HCT116 (cell line): ENCODE data around the gene S100G. TPM values are rescaled to one million over a fixed set of nuclear protein-coding genes. Genes with fewer than 3 reads are reported as not detected.

Source experiments
- ATAC-seq: fragments of 200-7000 bp; cut with Tn5 transposase; 2 replicates; pipeline ENCODE4 v1.9.1; 2020; ENCODE audit warnings: mild to moderate bottlenecking, moderate library complexity
- BruUV-seq: library from RNA; stranded (reverse); fragments of 400-500 nt; replicated peaks from 2 replicates; lab custom pipeline; 2021; lab: Mats Ljungman, UMichigan
- CTCF ChIA-PET: fragments of 300-600 bp; sonication (Branson Sonifier 250); formaldehyde crosslinking; loops from one replicate; lab custom pipeline; 2021; ENCODE audit warnings: antibody characterized with exemption; lab: Charles Lee
- POLR2A ChIA-PET: fragments of 300-600, 350-600 bp; sonication (Branson Sonifier 250); formaldehyde crosslinking; loops from one replicate; lab custom pipeline; 2021; ENCODE audit warnings: antibody characterized with exemption; lab: Charles Lee
- RAD21 ChIA-PET, 2 experiments: fragments of 300-600 bp; sonication (Branson Sonifier 250); formaldehyde crosslinking; loops; one replicate each; lab custom pipeline; 2023; ENCODE audit warnings: low total read pairs in 2 of 2; ENCODE audit not compliant: uncharacterized antibody in 2 of 2, unreplicated experiment in 2 of 2, low non-redundant PET in 1 of 2; lab: Charles Lee
- DNase-seq: peaks from one replicate; pipeline ENCODE4 v3.0.0-alpha.2; 2010; ENCODE audit warnings: low read depth, low spot score
- H2AFZ ChIP-seq: fragments of 200-600 bp; shearing (Covaris generic), sonication (generic); 2 replicates; pipeline ENCODE4 v1.6.1; 2017; ENCODE audit warnings: low read depth, mixed run types, mixed read lengths, antibody characterized with exemption, low read length; ENCODE audit not compliant: poor library complexity, severe bottlenecking
- H3K27ac ChIP-seq: 2 replicates; pipeline ENCODE4 v1.5.1; 2012; ENCODE audit warnings: low read depth, low read length
- H3K27me3 ChIP-seq: fragments of 200-600 bp; sonication (generic); 2 replicates; pipeline ENCODE4 v1.6.1; 2016; ENCODE audit warnings: mixed run types, low read length, mixed read lengths; ENCODE audit not compliant: insufficient read depth
- H3K36me3 ChIP-seq, 2 experiments: fragments of 200-500 bp in 1 of 2; fragments of 200-600 bp in 1 of 2; sonication (Bioruptor generic) in 1 of 2; sonication (generic) in 1 of 2; 2 replicates each; pipeline versions ENCODE4 v1.5.1 to v1.6.1; 2014 to 2016; ENCODE audit warnings: low read length in 2 of 2, inconsistent platforms in 1 of 2, mixed read lengths in 1 of 2, mixed run types in 1 of 2; ENCODE audit not compliant: insufficient read depth in 2 of 2, control insufficient read depth in 1 of 2
- H3K4me1 ChIP-seq, 2 experiments: fragments of 200-600 bp in 1 of 2; sonication (generic) in 1 of 2; 2 replicates each; pipeline versions ENCODE4 v1.5.1 to v1.6.1; 2012 to 2017; ENCODE audit warnings: low read length in 2 of 2, inconsistent platforms in 1 of 2, mild to moderate bottlenecking in 1 of 2, mixed read lengths in 1 of 2, mixed run types in 1 of 2, moderate library complexity in 1 of 2; ENCODE audit not compliant: insufficient read depth in 2 of 2, control insufficient read depth in 1 of 2
- H3K4me2 ChIP-seq: fragments of 200-600 bp; sonication (generic); 2 replicates; pipeline ENCODE4 v1.6.1; 2017; ENCODE audit warnings: mixed run types, low read length, mixed read lengths
- H3K4me3 ChIP-seq, 2 experiments: fragments of 200-600 bp in 1 of 2; sonication (generic) in 1 of 2; replicated peaks in 1 of 2; 2 replicates each; pipeline ENCODE4 v1.5.1; 2011 to 2016; ENCODE audit warnings: low read length in 2 of 2, control low read depth in 1 of 2, low read depth in 1 of 2, mild to moderate bottlenecking in 1 of 2, mixed read lengths in 1 of 2, mixed run types in 1 of 2
- H3K79me2 ChIP-seq: fragments of 200-600 bp; sonication (generic); 2 replicates; pipeline ENCODE4 v1.6.1; 2017; ENCODE audit warnings: mild to moderate bottlenecking, mixed run types, low read length, moderate library complexity, mixed read lengths; ENCODE audit not compliant: insufficient read depth
- H3K9ac ChIP-seq: fragments of 200-600 bp; sonication (generic); 2 replicates; pipeline ENCODE4 v1.6.1; 2016; ENCODE audit warnings: low read length, mixed read lengths
- H3K9me2 ChIP-seq: fragments of 200-600 bp; sonication (generic), shearing (Covaris generic); 2 replicates; pipeline ENCODE4 v1.6.1; 2017; ENCODE audit warnings: mixed run types, mild to moderate bottlenecking, moderate library complexity; ENCODE audit not compliant: insufficient read depth
- H3K9me3 ChIP-seq, 2 experiments: fragments of 200-500 bp in 1 of 2; fragments of 200-600 bp in 1 of 2; sonication (Bioruptor generic) in 1 of 2; sonication (generic) in 1 of 2; 2 replicates each; pipeline ENCODE4 v1.6.1; 2014 to 2017; ENCODE audit warnings: low read length in 2 of 2, mixed read lengths in 2 of 2, inconsistent platforms in 1 of 2, low read depth in 1 of 2, mild to moderate bottlenecking in 1 of 2, mixed run types in 1 of 2, moderate library complexity in 1 of 2; ENCODE audit not compliant: control insufficient read depth in 1 of 2, insufficient read depth in 1 of 2
- H4K20me1 ChIP-seq: fragments of 200-600 bp; sonication (generic), shearing (Covaris generic); 2 replicates; pipeline ENCODE4 v1.6.1; 2017; ENCODE audit warnings: mixed run types, mild to moderate bottlenecking, moderate library complexity; ENCODE audit not compliant: insufficient read depth
- CBX3 ChIP-seq: IDR thresholded peaks from 2 replicates; pipeline ENCODE4 v1.6.1; 2012; ENCODE audit warnings: low read depth
- CEBPB ChIP-seq: IDR thresholded peaks from 2 replicates; pipeline ENCODE4 v1.6.1; 2012; ENCODE audit warnings: low read depth
- EGR1 ChIP-seq: IDR thresholded peaks from 2 replicates; pipeline ENCODE4 v1.6.1; 2012; ENCODE audit warnings: low read depth
- ELF1 ChIP-seq: IDR thresholded peaks from 2 replicates; pipeline ENCODE4 v1.6.1; 2012; ENCODE audit warnings: low read depth, borderline replicate concordance
- SIN3A ChIP-seq: IDR thresholded peaks from 2 replicates; pipeline ENCODE4 v1.6.1; 2012; ENCODE audit warnings: low read depth
- YY1 ChIP-seq: IDR thresholded peaks from 2 replicates; pipeline ENCODE4 v1.6.1; 2011; ENCODE audit warnings: low read length, low read depth, moderate library complexity, mild to moderate bottlenecking; ENCODE audit not compliant: insufficient replicate concordance; ENCODE audit errors: extremely low read depth
- ZFX ChIP-seq: fragments of 450-650 bp; IDR thresholded peaks from 2 replicates; pipeline ENCODE4 v1.6.1; 2017
- ZNF274 ChIP-seq: fragments of 200-500 bp; sonication (Bioruptor generic); IDR thresholded peaks from 2 replicates; pipeline ENCODE4 v1.6.1; 2014; ENCODE audit warnings: mild to moderate bottlenecking, low read depth, low read length, inconsistent platforms
- intact Hi-C: fragments of 100-400 bp; cut with micrococcal nuclease; formaldehyde crosslinking; loops from 2 replicates; pipeline ENCODE4 v1.10.0; 2022
- total RNA-seq: library from RNA; stranded (reverse); gene quantifications from one replicate; pipeline ENCODE4 v1.2.1, GENCODE V29; 2021; ENCODE audit not compliant: unreplicated experiment
- TF ChIP-seq, protein P1 (sequence below): IDR thresholded peaks from 2 replicates; pipeline ENCODE4 v1.6.1; 2012
- TF ChIP-seq, protein P2 (sequence below): IDR thresholded peaks from 2 replicates; pipeline ENCODE4 v1.6.1; 2011; ENCODE audit warnings: mild to moderate bottlenecking, low read length, moderate library complexity; ENCODE audit not compliant: insufficient replicate concordance; ENCODE audit errors: extremely low read depth

S100G gene
- total RNA-seq, 1 experiment from 2014 or later, result not detected

DNA sequence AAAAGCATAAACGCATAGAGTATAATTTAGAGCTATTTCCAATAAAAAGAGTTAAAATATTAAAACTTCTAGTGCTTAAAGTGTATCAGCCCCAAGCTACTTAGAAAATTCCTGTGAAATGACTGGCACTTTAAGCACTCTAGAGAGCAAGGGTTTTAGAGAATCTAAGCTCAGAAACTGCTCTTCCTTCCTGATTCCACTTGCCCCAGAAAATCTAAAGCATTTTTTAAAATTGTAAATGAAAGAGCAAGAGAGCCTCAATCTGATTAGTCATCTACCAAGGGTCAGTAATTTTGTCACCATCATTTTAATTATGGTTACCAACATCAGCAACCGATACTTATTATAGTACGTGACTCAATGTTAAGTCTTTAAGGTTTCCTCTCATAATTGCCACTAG lies 37.6 kb downstream of the S100G start:
- no peaks in the 10 kb centered on the region for H3K4me1 ChIP-seq
- no peaks in the 10 kb centered on the region for H3K79me2 ChIP-seq
- H3K9me3 ChIP-seq, result no peaks in the 10 kb centered on the region
- ChIA-PET RAD21 (no interaction called here), POLR2A (no interaction called here), CTCF (no interaction called here)
- H3K27ac ChIP-seq, result no peak overlapping the region
- no peak overlapping the region for H2AFZ ChIP-seq
- DNase-seq (no peak), ATAC-seq (no peak)
- no peaks in the 10 kb centered on the region for H3K9me2 ChIP-seq
- H3K4me3 ChIP-seq, result no peak overlapping the region
- H3K36me3 ChIP-seq, result peaks cover 0 to 3% of the 10 kb centered on the region in 2 experiments; a peak in 1 of 4 replicates
- no TSS peak for BruUV-seq
- no peak overlapping the region for H3K9ac ChIP-seq
- no peaks in the 10 kb centered on the region for H3K27me3 ChIP-seq
- TF ChIP-seq, protein P1, sequence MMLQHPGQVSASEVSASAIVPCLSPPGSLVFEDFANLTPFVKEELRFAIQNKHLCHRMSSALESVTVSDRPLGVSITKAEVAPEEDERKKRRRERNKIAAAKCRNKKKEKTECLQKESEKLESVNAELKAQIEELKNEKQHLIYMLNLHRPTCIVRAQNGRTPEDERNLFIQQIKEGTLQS, result no peak
- TF ChIP-seq CBX3 (no peak), CEBPB (no peak), ZNF274 (no peak), EGR1 (no peak), ZFX (no peak), ELF1 (no peak), YY1 (no peak), SIN3A (no peak)
- TF ChIP-seq, protein P2, sequence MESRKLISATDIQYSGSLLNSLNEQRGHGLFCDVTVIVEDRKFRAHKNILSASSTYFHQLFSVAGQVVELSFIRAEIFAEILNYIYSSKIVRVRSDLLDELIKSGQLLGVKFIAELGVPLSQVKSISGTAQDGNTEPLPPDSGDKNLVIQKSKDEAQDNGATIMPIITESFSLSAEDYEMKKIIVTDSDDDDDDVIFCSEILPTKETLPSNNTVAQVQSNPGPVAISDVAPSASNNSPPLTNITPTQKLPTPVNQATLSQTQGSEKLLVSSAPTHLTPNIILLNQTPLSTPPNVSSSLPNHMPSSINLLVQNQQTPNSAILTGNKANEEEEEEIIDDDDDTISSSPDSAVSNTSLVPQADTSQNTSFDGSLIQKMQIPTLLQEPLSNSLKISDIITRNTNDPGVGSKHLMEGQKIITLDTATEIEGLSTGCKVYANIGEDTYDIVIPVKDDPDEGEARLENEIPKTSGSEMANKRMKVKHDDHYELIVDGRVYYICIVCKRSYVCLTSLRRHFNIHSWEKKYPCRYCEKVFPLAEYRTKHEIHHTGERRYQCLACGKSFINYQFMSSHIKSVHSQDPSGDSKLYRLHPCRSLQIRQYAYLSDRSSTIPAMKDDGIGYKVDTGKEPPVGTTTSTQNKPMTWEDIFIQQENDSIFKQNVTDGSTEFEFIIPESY, result no peak
- H3K4me2 ChIP-seq, result no peak overlapping the region
- H4K20me1 ChIP-seq, result no peaks in the 10 kb centered on the region
- intact Hi-C loops, result no loop called here
